ENCODE measurements around the gene PPIE.

- TF ChIP-seq POLR2AphosphoS5 (IDR thresholded peaks at IDR 0.05; ENCODE audit: borderline replicate concordance, low read depth, low read length) (no peak), EZH2 (IDR thresholded peaks at IDR 0.05) (no peak), FOXP2 (optimal IDR thresholded peaks at IDR 0.05; ENCODE audit: control extremely low read depth, extremely low read length, insufficient read depth) (no peak)
Observed at GRCh38 chr1:39755965-39756659, 17.4 kb downstream of the PPIE start.

Data from SK-N-MC (cell line).